Measurements from ENCODE around the gene ZNF14.
"Not testable (repeated sequence)": the region's sequence is repeated elsewhere in the genome, so short reads cannot be mapped to it uniquely, and the experiment has no call there.

ZNF14 gene

GRCh38 chr19:19732579-19733501 lies at the start of gene ZNF14:
Gene ZNF14, minus strand, starts transcription at chr19:19733112. Its CDS starts 154 bp downstream, at chr19:19732958.
- peak; percentile 42 for DNase-seq (ENCODE audit: low spot score)

GRCh38 chr19:19781791-19782190 lies 48.9 kb upstream of the ZNF14 start:
- DNase-seq (ENCODE audit: low spot score): not testable (repeated sequence)

- DNase-seq (ENCODE audit: low spot score): no peak
These were observed 45.8 kb upstream of the ZNF14 start for GRCh38 chr19:19778666-19779065.

- DNase-seq (ENCODE audit: low spot score): no peak
These were observed 44.8 kb upstream of the ZNF14 start for GRCh38 chr19:19777692-19778091.

GRCh38 chr19:19776206-19777008 lies 43.5 kb upstream of the ZNF14 start:
- peak; percentile 82 for DNase-seq (ENCODE audit: low spot score)

GRCh38 chr19:19775891-19776205 lies 42.9 kb upstream of the ZNF14 start:
- no peak for DNase-seq (ENCODE audit: low spot score)

- DNase-seq (ENCODE audit: low spot score): no peak
These were observed 41.6 kb upstream of the ZNF14 start for GRCh38 chr19:19774354-19775033.

GRCh38 chr19:19771963-19772362 lies 39.1 kb upstream of the ZNF14 start:
- not testable (repeated sequence) for DNase-seq (ENCODE audit: low spot score)

GRCh38 chr19:19769971-19770370 lies 37.1 kb upstream of the ZNF14 start:
- not testable (repeated sequence) for DNase-seq (ENCODE audit: low spot score)

- DNase-seq (ENCODE audit: low spot score): no peak
These were observed 25.3 kb upstream of the ZNF14 start for GRCh38 chr19:19758164-19758563.

- DNase-seq (ENCODE audit: low spot score): no peak
These were observed 20.0 kb upstream of the ZNF14 start for GRCh38 chr19:19752760-19753403.

GRCh38 chr19:19751846-19752245 lies 18.9 kb upstream of the ZNF14 start:
- no peak for DNase-seq (ENCODE audit: low spot score)

- DNase-seq (ENCODE audit: low spot score): no peak
These were observed 18.2 kb upstream of the ZNF14 start for GRCh38 chr19:19750842-19751790.

GRCh38 chr19:19749908-19750841 lies 17.3 kb upstream of the ZNF14 start:
- DNase-seq (ENCODE audit: low spot score): no peak

- no peak for DNase-seq (ENCODE audit: low spot score)
These were observed 16.4 kb upstream of the ZNF14 start for GRCh38 chr19:19749117-19749907.

- no peak for DNase-seq (ENCODE audit: low spot score)
These were observed 15.5 kb upstream of the ZNF14 start for GRCh38 chr19:19748249-19748938.

- DNase-seq (ENCODE audit: low spot score): no peak
These were observed 14.7 kb upstream of the ZNF14 start for GRCh38 chr19:19747357-19748220.

Data from hematopoietic multipotent progenitor cell treated with erythropoietin and hydrocortisone succinate and interleukin-3 and kit ligand, for 15 days (in vitro differentiated cells).